GM19455 (cell line): Measurements from ENCODE around the gene RAMP2.
"Not testable (repeated sequence)": the region's sequence is repeated elsewhere in the genome, so short reads cannot be mapped to it uniquely, and the experiment has no call there.

Experiments used
- ATAC-seq: cut with Tn5 transposase; IDR thresholded peaks from one replicate; pipeline ENCODE4 v1.9.1; 2021; ENCODE audit not compliant: unreplicated experiment

The RAMP2 gene

DNA sequence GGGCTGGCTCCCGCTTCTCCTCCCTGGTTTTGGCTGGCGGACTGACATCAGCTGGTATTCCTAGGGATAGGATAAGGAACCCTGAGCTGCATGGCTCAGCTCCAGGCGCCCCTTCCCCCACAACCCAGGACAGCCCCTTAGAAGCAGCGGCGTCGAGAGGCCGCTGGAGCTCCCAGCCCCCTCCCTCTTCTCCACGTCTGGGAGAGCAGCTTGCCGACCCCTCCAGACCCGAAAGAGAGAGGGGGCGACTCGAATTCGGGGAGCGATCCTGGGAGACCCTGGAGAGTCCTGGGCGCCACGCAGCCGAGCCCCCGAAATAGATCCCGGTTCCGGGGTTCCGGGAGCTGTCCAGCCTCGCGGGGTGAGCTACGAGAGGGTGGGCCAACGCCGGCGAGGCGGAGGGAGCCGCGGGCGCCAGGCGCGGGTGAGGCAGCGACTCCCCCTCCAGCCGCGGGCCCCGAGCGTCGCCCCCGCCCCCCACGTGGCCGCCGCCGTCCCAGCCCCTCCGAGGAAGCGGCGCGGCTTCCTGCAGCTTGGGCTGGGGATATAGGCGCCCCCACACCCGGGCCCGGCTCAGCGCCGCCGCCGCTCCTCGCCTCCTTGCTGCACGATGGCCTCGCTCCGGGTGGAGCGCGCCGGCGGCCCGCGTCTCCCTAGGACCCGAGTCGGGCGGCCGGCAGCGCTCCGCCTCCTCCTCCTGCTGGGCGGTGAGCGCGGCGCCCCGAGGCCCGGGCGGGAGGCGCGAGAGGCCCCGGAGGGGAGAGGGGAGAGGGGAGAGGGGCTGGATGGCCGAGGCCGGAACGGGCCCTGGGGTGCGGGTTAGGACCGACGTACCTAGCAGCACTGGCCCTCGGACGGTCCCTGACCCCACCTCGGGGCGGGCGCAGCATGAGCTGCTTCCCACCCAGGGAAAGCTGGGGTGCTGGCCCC, at the start of gene RAMP2:
Gene RAMP2, plus strand, starts transcription at position 576 of the 930 bp plus-strand sequence. Its CDS starts 35 bp downstream, at position 611.
- ATAC-seq: no peak

- no peak for ATAC-seq
These were observed 39.9 kb upstream of the RAMP2 start for GRCh38 chr17:42720996-42721583.

GRCh38 chr17:42723636-42724035, 37.4 kb upstream of the RAMP2 start:
- no peak for ATAC-seq

DNA sequence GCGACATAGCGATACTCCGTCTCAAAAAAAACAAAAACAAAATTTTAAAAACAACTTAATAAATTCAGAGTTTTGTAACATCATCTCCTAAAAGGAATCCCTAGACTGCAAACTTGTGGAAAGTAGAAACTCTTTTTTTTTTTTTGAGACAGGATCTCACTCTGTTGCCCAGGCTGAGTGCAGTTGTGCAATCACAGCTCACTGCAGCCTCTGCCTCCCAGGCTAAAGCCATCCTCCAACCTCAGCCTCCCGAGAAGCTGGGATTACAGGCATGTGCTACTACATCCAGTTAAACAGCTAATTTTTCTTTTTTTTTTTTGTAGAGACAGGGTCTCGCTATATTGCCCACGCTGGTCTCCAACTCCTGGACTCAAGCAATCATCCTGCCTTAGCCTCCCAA, 35.9 kb upstream of the RAMP2 start:
- ATAC-seq: no peak

- ATAC-seq: no peak
These were observed 20.3 kb upstream of the RAMP2 start for GRCh38 chr17:42740699-42741098.

GRCh38 chr17:42742916-42743315, 18.1 kb upstream of the RAMP2 start:
- ATAC-seq: not testable (repeated sequence)

DNA sequence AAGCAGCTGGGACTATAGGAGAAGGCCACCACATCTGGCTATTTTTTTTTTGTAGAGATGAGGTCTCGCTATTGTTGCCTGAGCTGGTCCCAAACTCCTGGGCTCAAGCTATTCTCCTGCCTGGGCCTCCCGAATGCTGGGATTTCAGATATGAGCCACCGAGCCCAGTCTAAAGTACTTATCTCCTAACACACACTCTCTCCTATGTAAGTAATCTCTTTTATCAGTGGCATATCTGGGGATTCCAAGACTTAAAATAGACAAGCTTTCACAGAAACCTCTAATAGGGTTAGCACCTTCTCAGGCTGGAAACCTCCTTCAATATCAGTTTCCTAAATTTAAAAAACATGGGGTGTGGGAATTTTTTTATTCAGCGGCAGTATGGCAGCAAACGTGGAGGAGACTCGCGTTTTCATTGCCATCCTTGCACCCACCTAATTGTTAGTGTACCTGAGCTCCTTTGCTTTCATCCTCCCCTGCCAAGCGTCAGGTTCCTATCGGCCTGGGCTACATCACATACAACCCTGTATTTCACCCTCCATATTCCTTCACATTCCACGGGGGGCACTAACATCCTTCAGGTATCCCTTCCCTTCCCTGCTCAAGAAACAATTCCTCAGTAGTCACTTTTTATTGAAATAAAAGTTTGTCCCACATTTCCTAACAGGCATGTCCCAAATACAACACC, 17.3 kb upstream of the RAMP2 start:
- no peak for ATAC-seq

GRCh38 chr17:42744283-42744805, 16.7 kb upstream of the RAMP2 start:
- peak; percentile 62 for ATAC-seq

- ATAC-seq: peak; percentile 72
These were observed 16.0 kb upstream of the RAMP2 start, which contains the start of gene EZH1 for GRCh38 chr17:42744806-42745617. TSS of gene EZH1 (minus strand) at chr17:42745040. CDS start at chr17:42728941, 16,099 bp downstream.

DNA sequence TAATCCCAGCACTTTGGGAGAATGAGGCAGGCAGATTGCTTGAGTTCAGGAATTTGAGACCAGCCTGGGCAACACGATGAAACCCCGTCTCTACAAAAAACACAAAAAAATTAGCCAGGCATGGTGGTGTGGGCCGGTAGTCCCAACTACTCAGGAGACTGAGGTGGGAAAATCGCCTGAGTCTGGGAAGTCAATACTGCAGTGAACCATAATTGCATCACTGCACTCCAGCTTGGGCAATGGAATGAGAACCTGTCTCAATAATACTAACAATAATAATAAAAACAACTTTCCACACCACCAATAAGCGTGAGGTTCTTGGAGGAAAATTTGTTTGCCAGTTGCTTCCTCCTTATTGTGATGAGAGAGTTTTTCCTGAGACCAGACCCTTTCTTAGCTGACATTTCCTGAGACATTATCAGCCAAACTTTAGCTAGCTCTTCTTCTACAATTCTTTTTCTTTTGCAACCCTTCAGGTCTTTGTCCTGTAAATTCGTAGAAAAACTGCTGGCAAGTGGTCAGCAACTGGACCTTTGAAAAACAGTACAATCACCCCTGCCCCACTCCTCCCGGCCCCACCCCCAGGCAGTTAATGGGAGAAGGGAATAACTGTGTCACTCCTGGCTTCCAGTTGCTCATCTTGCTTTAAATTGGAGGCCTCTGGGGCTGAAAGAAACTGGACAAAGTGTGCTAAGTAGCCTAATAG, 12.7 kb upstream of the RAMP2 start:
- ATAC-seq: no peak

DNA sequence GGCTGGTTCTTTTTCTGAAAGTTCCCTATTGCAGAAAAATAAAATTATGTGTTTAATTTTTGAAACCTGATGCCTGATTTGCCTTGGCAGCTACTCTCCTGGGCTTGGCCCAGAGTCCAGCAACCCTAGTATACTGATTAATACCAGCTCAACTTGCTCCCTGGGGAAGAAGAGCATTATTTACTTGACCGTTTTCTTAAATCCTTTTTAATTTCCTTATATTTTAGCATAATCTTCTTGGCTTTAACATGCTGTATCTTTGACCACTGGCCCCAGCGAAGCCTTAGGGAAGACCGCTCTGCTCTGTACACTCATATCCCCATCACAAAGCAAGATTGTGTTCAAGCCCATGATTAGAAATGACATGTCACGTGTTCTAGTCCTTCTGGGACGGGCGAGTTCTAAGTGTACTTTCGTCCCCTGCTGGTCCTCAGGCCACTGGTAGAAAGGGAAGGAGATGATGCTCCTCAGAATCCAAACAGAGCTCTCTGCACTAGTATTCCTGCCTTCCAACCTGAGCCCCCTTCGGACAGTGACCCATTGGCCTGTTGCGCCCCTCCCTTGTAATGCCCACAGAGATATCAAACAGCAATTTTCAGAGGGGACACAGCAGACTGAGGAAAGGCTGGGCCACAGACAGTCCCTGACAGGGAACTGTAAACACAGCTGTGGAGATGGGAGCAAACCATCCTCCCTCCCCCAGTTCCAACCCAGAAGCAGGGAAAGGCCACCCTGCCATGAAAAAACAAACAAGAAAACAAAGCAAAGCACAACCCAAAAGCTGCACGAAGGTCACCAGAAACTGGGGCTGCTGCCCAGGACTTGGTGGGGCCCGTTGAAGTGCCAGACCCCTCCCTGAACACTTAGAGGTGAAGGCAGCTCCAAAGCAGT, 11.9 kb upstream of the RAMP2 start:
- no peak for ATAC-seq

GRCh38 chr17:42750739-42751344, 10.2 kb upstream of the RAMP2 start:
- ATAC-seq: no peak

DNA sequence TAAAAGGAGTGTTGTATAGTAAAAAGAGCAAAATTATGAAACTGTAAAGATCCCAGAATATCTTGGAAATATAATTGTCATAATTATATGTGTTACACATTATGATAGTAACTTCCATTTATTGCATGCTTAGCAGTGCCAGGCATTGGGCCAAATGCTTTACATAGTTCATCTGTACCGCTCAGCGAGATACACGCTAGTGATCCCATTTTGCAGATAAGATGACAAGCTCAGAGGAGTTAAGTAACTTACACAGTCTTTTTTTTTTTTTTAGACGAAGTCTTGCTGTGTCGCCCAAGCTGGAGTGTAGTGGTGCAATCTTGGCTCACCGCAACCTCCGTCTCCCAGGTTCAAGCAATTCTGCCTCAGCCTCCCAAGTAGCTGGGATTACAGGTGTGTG, 9.4 kb upstream of the RAMP2 start:
- ATAC-seq: no peak

GRCh38 chr17:42754782-42755181, 6.2 kb upstream of the RAMP2 start:
- no peak for ATAC-seq

- no peak for ATAC-seq
These were observed 910 bp upstream of the RAMP2 start for GRCh38 chr17:42759982-42760651.

DNA sequence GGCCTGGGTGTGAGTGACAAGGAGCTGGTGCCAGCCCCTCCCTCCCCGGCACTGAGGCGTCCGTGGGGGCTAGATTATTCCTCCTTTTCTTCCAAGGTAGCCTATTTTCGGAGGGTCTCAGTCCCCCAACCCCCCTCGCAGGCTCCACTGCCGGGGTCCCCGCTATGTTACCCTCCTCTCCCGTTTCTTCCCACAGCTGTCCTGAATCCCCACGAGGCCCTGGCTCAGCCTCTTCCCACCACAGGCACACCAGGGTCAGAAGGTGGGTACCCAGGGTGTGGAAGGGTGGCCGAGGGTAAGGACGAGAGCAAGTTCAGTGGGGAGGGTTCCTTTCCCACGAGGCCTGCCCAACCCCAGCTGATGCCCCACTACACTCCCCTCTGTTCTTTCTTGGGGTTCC, 611 bp downstream of the RAMP2 start:
- ATAC-seq: no peak

DNA sequence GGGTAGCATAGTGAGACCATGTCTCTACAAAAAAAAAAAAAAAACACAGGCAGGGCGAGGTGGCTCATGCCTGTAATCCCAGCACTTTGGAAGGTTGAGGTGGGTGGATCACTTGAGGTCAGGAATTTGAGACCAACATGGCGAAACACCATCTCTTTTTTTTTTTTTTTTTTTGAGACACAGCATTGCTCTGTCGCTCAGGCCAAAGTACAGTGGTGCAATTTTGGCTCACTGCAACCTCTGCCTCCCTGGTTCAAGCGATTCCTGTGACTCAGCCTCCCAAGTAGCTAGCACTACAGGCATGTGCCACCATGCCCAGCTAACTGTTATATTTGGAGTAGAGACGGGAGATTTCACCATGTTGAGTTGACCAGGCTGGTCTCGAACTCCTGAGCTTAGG, 5.1 kb downstream of the RAMP2 start:
- no peak for ATAC-seq

- no peak for ATAC-seq
These were observed 6.5 kb downstream of the RAMP2 start for GRCh38 chr17:42767512-42767911.
